ENCODE results near the gene AMN1. TPM values are rescaled to one million over a fixed set of nuclear protein-coding genes. Genes with fewer than 3 reads are reported as not detected.

The AMN1 gene
- total RNA-seq (10 to 100 TPM; 11.7 to 12.4 TPM), polyA plus RNA-seq (10 to 100 TPM; 12.3 to 23.7 TPM)
- long read RNA-seq, donor 1, transcript AMN1-211 (6 exons, 880 nt): minor isoform, 7 of 28 reads
- long read RNA-seq, donor 1, transcript AMN1-201 (7 exons, 2,110 nt): major isoform, 11 of 28 reads
- long read RNA-seq, donor 1, partial matches to known transcripts: 4 of 28 reads
- long read RNA-seq, donor 1, other reads (novel, unspliced or antisense): 5 of 28 reads
- long read RNA-seq, donor 2, partial matches to known transcripts: 0 of 9 reads
- long read RNA-seq, donor 2, other reads (novel, unspliced or antisense): 4 of 9 reads

DNA sequence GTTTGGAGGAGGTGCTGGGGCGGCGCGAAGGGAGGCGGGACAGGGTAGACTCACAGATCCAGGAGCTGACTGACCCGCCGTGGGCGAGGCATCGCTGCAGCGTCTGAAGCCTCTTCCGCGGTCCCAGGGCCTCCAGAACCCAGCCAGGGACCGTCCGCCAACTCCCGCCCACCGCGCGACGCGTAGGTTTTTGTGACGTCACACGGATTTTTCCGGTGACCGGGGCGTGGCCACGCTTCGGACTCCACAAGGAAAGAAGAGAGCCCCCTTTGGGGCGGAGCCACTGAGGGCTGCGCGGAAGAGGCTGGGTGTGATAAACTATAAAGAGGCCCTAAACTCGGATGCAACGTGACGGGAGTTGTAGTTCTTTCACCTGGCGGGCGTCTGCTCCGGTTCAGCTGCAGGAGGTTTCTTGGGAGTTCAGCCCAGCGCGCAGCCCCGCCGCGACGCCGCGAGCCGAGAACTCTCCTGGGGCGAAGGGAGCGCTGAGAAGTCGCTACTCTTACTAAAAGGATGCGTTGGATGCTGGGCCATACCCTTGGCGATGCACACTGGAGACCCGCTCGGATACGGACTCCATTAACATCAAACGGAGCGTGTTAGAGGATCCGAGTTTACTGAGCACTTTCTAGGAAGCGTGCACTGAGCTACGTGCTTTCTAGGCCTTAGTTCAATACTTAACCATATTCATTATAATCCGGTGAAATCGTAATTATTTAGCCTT is at the start of gene AMN1:
Gene AMN1 (minus strand): TSS at position 105 of the 724 bp plus-strand sequence. CDS start 13 bp downstream, at position 92.
- peak; percentile 98 for ATAC-seq (ENCODE audit: low FRiP score)
- WGBS, 2 donors: 1% methylated on average over 52 to 59 of the region's 59 CpGs
- intact Hi-C loops (cut with DNase I): loop anchor here (5.0 to 10.0 kb wide), 3 partner anchors 62 to 236 kb away; no protein-coding TSS in a partner anchor
- H3K27ac ChIP-seq (ENCODE audit: low read depth in 1 of 2, low read length in 2 of 2): peak within 1 kb of the TSS; percentile 95 to 96
- H3K27me3 ChIP-seq (ENCODE audit: control insufficient read depth in 1 of 2, insufficient read depth in 2 of 2, low read length in 1 of 2): no peaks in the 10 kb centered on the region
- DNase-seq: peak; percentile 99 to 100
- H3K4me1 ChIP-seq (ENCODE audit: control insufficient read depth in 1 of 2, insufficient read depth in 2 of 2, low read length in 2 of 2): peaks cover 0 to 5% of the 10 kb centered on the region in 2 donors
- no peaks in the 10 kb centered on the region for H3K9me3 ChIP-seq (ENCODE audit: control insufficient read depth, low read length)
- peak within 1 kb of the TSS; percentile 79 to 88 for H3K4me3 ChIP-seq (ENCODE audit: low read length in 2 of 2)
- H3K36me3 ChIP-seq (ENCODE audit: control insufficient read depth in 1 of 2, insufficient read depth in 2 of 2, low read length in 1 of 2): no peaks in the 10 kb centered on the region

DNA sequence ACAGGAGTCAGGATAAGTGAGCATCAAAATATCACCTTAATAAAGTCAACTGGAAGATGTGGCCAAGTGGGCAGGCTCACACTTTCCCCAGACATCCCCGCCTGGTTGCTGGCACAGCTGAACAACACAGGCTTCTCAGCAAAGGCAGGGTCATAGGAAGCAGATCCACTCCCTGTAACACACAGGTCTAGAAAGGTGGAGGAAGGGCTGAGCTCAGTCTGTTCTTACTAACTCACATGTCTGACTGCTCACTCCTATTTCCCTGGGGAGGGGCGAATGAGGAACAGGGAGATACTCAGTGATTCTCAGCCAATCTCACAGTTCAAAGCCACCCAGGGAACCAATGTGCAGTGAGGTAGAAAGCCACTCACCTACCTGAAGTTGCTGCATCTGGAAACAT is 45.0 kb upstream of the AMN1 start:
- no peak for ATAC-seq (ENCODE audit: low FRiP score)
- no peaks in the 10 kb centered on the region for H3K9me3 ChIP-seq (ENCODE audit: control insufficient read depth, low read length)
- no peak for DNase-seq
- H3K27me3 ChIP-seq (ENCODE audit: control insufficient read depth in 1 of 2, insufficient read depth in 2 of 2, low read length in 1 of 2): no peaks in the 10 kb centered on the region
- no peaks in the 10 kb centered on the region for H3K36me3 ChIP-seq (ENCODE audit: control insufficient read depth in 1 of 2, insufficient read depth in 2 of 2, low read length in 1 of 2)
- 49 to 53% methylated on average over 2 of the region's 2 CpGs for WGBS, 2 donors
- intact Hi-C loops (cut with DNase I): loop anchor here in 1 of 2 donors (10.0 kb wide), 1 partner anchor 89 kb away; no protein-coding TSS in a partner anchor
- H3K27ac ChIP-seq (ENCODE audit: low read depth in 1 of 2, low read length in 2 of 2): no peak overlapping the region
- H3K4me1 ChIP-seq (ENCODE audit: control insufficient read depth in 1 of 2, insufficient read depth in 2 of 2, low read length in 2 of 2): no peaks in the 10 kb centered on the region
- no peak overlapping the region for H3K4me3 ChIP-seq (ENCODE audit: low read length in 2 of 2)

DNA sequence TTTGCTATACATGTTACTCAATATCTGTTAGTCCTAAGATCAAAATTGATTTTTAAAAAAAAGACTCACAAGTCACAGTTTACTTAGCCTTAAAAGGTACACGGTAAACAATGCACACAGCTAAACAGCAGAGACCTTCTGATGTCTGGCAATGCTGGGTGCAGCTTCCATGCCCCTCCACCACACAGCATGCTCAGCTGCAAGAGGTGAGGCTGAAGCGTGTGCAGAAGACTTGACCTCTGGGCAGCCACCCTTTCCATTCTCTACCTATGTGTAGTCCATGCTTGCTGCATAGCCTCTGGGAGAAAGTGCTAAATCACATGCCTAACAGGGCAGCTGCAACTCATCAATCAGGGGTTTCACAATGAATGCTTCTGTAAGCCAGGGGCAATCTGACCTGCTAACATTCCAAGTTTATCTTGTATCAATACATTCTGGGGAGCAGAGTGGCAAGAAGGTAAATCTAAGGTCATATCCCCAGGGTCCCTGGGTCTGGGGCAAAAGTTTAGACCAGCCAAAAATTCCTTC is 44.5 kb upstream of the AMN1 start:
- Histone ChIP-seq H3K4me1 (ENCODE audit: control insufficient read depth in 1 of 2, insufficient read depth in 2 of 2, low read length in 2 of 2) (no peaks in the 10 kb centered on the region), H3K36me3 (ENCODE audit: control insufficient read depth in 1 of 2, insufficient read depth in 2 of 2, low read length in 1 of 2) (no peaks in the 10 kb centered on the region), H3K9me3 (ENCODE audit: control insufficient read depth, low read length) (no peaks in the 10 kb centered on the region), H3K27me3 (ENCODE audit: control insufficient read depth in 1 of 2, insufficient read depth in 2 of 2, low read length in 1 of 2) (no peaks in the 10 kb centered on the region), H3K27ac (ENCODE audit: low read depth in 1 of 2, low read length in 2 of 2) (no peak overlapping the region), H3K4me3 (ENCODE audit: low read length in 2 of 2) (no peak overlapping the region)
- intact Hi-C loops (cut with DNase I): loop anchor here in 1 of 2 donors (10.0 kb wide), 1 partner anchor 88 kb away; no protein-coding TSS in a partner anchor
- DNase-seq (no peak), ATAC-seq (ENCODE audit: low FRiP score) (no peak)
- WGBS, 2 donors: 37 to 46% methylated on average over 2 of the region's 2 CpGs

DNA sequence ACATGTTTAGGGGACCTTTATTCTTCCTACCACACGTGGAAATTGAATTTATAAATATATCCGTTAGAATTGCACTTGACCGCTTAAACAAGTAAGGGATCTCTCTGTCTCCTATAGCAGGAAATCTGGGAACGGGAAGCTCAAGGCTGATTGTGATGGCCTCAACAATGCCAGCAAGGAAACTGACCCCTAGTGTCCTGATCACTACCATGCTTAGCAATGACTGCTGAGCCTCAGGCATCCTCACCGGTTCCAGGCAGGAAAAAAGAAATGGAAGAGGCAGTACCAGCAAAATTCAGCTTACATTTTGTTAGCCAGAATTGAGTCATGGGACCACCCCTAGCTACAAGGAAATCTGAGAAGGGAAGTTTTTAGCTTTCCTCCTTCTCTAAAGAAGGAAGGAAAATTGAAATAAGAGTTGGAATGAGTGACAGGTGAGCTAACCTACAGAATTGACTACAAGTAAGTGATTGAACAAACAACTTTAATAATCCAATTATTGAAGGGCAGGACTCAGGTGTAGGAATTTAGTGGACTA is 43.9 kb upstream of the AMN1 start:
- intact Hi-C loops (cut with DNase I): loop anchor here in 1 of 2 donors (10.0 kb wide), 1 partner anchor 88 kb away; no protein-coding TSS in a partner anchor
- no peak overlapping the region for H3K27ac ChIP-seq (ENCODE audit: low read depth in 1 of 2, low read length in 2 of 2)
- H3K4me3 ChIP-seq (ENCODE audit: low read length in 2 of 2): no peak overlapping the region
- no peaks in the 10 kb centered on the region for H3K36me3 ChIP-seq (ENCODE audit: control insufficient read depth in 1 of 2, insufficient read depth in 2 of 2, low read length in 1 of 2)
- DNase-seq (no peak), ATAC-seq (ENCODE audit: low FRiP score) (no peak)
- 73 to 74% methylated on average over 5 of the region's 5 CpGs for WGBS, 2 donors
- H3K4me1 ChIP-seq (ENCODE audit: control insufficient read depth in 1 of 2, insufficient read depth in 2 of 2, low read length in 2 of 2): no peaks in the 10 kb centered on the region
- no peaks in the 10 kb centered on the region for H3K9me3 ChIP-seq (ENCODE audit: control insufficient read depth, low read length)
- no peaks in the 10 kb centered on the region for H3K27me3 ChIP-seq (ENCODE audit: control insufficient read depth in 1 of 2, insufficient read depth in 2 of 2, low read length in 1 of 2)

DNA sequence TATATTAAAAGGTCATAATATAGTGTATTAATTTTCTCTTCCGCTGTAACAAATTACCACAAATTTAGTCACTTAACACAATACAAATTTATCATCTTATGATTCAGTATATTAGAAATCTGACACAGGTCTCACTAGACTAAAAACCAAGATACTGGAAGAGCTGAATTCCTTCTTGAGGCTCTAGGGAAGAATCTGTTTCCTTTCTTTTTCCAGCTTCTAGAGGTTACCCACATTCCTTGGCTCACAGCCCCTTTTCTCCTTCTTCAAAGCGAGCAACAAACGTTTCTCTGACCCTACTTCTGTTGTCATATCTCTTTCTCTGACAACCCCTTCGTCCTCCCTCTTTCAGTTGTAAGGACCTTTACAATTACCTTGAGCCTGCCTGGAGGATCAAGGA is 43.4 kb upstream of the AMN1 start:
- no peak for DNase-seq
- H3K4me3 ChIP-seq (ENCODE audit: low read length in 2 of 2): no peak overlapping the region
- H3K4me1 ChIP-seq (ENCODE audit: control insufficient read depth in 1 of 2, insufficient read depth in 2 of 2, low read length in 2 of 2): no peaks in the 10 kb centered on the region
- ATAC-seq (ENCODE audit: low FRiP score): no peak
- H3K27ac ChIP-seq (ENCODE audit: low read depth in 1 of 2, low read length in 2 of 2): no peak overlapping the region
- intact Hi-C loops (cut with DNase I): loop anchor here in 1 of 2 donors (10.0 kb wide), 1 partner anchor 87 kb away; no protein-coding TSS in a partner anchor
- H3K36me3 ChIP-seq (ENCODE audit: control insufficient read depth in 1 of 2, insufficient read depth in 2 of 2, low read length in 1 of 2): no peaks in the 10 kb centered on the region
- H3K27me3 ChIP-seq (ENCODE audit: control insufficient read depth in 1 of 2, insufficient read depth in 2 of 2, low read length in 1 of 2): no peaks in the 10 kb centered on the region
- H3K9me3 ChIP-seq (ENCODE audit: control insufficient read depth, low read length): no peaks in the 10 kb centered on the region
- WGBS, 2 donors: 79 to 85% methylated on average over 4 of the region's 4 CpGs

DNA sequence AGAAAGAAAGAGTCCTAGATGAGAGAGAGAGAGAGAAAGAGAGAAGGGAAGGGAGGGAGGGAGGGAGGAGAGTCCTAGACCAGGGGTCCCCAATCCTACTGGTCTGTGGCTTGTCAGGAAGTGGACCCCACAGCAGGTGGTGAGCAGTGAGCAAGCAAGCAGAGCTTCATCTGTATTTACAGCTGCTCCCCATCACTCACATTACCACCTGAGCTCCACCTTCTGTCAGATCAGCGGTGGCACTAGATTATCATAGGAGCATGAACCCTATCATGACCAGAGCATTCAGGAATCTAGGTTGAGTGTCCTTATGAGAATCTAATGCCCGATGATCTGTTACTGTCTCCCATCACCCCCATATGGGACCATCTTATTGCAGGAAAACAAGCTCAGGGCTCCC is 39.2 kb upstream of the AMN1 start:
- 85 to 90% methylated on average over 2 of the region's 2 CpGs for WGBS, 2 donors

DNA sequence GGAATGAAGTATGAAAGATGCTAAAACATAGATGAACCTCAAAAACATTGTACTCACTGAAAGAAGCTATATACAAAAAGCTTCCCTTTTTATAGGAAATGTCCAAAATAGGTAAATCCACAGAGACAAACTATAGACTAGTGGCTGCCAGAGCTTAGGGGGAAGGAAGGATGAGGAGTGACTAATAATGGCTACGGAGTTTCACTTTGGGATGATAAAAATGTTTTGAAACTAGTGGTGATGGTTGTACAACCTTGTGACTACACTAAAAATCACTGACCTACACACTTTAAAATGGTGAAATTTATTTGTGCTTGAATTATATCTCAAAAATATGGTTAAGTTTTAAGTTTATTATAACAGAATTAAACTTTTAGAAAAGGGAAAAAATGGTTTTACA is 37.1 kb upstream of the AMN1 start:
- no peaks in the 10 kb centered on the region for H3K27me3 ChIP-seq (ENCODE audit: control insufficient read depth in 1 of 2, insufficient read depth in 2 of 2, low read length in 1 of 2)
- intact Hi-C loops (cut with DNase I): no loop called here
- H3K9me3 ChIP-seq (ENCODE audit: control insufficient read depth, low read length): no peaks in the 10 kb centered on the region
- no peak overlapping the region for H3K4me3 ChIP-seq (ENCODE audit: low read length in 2 of 2)
- ATAC-seq (ENCODE audit: low FRiP score): no peak
- H3K4me1 ChIP-seq (ENCODE audit: control insufficient read depth in 1 of 2, insufficient read depth in 2 of 2, low read length in 2 of 2): no peaks in the 10 kb centered on the region
- no peaks in the 10 kb centered on the region for H3K36me3 ChIP-seq (ENCODE audit: control insufficient read depth in 1 of 2, insufficient read depth in 2 of 2, low read length in 1 of 2)
- DNase-seq: no peak
- 79 to 86% methylated on average over 1 of the region's 1 CpG for WGBS, 2 donors
- H3K27ac ChIP-seq (ENCODE audit: low read depth in 1 of 2, low read length in 2 of 2): no peak overlapping the region

More for the DNA sequence above, 39.2 kb upstream of the AMN1 start:
- no peak overlapping the region for H3K4me3 ChIP-seq (ENCODE audit: low read length in 2 of 2)
- H3K27me3 ChIP-seq (ENCODE audit: control insufficient read depth in 1 of 2, insufficient read depth in 2 of 2, low read length in 1 of 2): no peaks in the 10 kb centered on the region
- ATAC-seq (ENCODE audit: low FRiP score) (no peak), DNase-seq (no peak)
- intact Hi-C loops (cut with DNase I): no loop called here
- no peaks in the 10 kb centered on the region for H3K4me1 ChIP-seq (ENCODE audit: control insufficient read depth in 1 of 2, insufficient read depth in 2 of 2, low read length in 2 of 2)
- no peak overlapping the region for H3K27ac ChIP-seq (ENCODE audit: low read depth in 1 of 2, low read length in 2 of 2)
- H3K9me3 ChIP-seq (ENCODE audit: control insufficient read depth, low read length): no peaks in the 10 kb centered on the region
- H3K36me3 ChIP-seq (ENCODE audit: control insufficient read depth in 1 of 2, insufficient read depth in 2 of 2, low read length in 1 of 2): no peaks in the 10 kb centered on the region

DNA sequence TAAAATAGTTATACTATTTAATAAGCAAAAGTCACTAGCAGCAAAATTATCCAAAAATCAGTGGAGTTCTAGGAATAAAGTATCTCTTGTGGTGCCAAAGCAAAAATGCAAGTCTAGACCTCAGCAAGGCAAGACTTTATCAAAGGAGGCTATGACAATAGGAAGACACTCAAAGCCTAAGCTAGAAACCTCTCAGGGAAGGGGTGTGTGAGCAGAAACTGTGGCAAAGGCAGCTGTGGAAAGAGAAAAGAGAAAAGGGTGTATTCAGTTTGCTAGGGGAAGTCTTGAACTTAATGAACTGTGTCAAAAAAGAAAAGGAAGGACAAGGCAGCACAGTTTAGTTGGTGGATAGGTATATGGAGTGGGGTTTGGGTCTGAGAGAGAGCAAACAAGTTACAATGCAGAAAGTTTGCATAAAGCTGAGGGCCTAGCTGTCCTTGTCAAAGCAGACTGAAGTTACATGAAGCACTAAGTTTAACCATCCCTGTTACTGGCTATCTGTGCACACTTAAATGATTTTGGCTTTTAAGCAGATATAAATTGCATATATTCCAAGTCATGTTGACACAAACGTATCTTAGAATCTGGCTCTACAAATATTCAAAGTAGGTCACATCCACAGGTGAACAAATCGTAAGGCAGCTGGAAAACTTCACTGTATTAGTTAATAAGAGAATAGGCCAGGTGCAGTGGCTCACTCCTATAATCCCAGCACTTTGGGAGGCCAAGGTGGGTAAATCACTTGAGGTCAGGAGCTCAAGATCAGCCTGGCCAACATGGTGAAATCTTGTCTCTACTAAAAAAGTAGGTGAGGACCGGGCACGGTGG is 31.0 kb upstream of the AMN1 start:
- no peak overlapping the region for H3K4me3 ChIP-seq (ENCODE audit: low read length in 2 of 2)
- H3K9me3 ChIP-seq (ENCODE audit: control insufficient read depth, low read length): no peaks in the 10 kb centered on the region
- 84 to 90% methylated on average over 4 of the region's 4 CpGs for WGBS, 2 donors
- intact Hi-C loops (cut with DNase I): no loop called here
- H3K4me1 ChIP-seq (ENCODE audit: control insufficient read depth in 1 of 2, insufficient read depth in 2 of 2, low read length in 2 of 2): no peaks in the 10 kb centered on the region
- ATAC-seq (ENCODE audit: low FRiP score) (no peak), DNase-seq (no peak)
- H3K27me3 ChIP-seq (ENCODE audit: control insufficient read depth in 1 of 2, insufficient read depth in 2 of 2, low read length in 1 of 2): no peaks in the 10 kb centered on the region
- no peak overlapping the region for H3K27ac ChIP-seq (ENCODE audit: low read depth in 1 of 2, low read length in 2 of 2)
- no peaks in the 10 kb centered on the region for H3K36me3 ChIP-seq (ENCODE audit: control insufficient read depth in 1 of 2, insufficient read depth in 2 of 2, low read length in 1 of 2)

Measured in aorta (tissue), 5 donors.